Mammary epithelial cell (primary cell): ENCODE data around the gene PHKG2.

ENCODE experiments used
- CTCF ChIP-seq, 2 donors: IDR thresholded peaks in 1 of 2; conservative IDR thresholded peaks in 1 of 2; 2 replicates each; pipeline ENCODE4 v1.5.1; 2011 to 2012; ENCODE audit warnings: inconsistent platforms in 2 of 2, low read length in 2 of 2, mild to moderate bottlenecking in 2 of 2, control low read depth in 1 of 2, low read depth in 1 of 2; ENCODE audit not compliant: insufficient read depth in 1 of 2; ENCODE audit errors: extremely low read depth in 1 of 2
- EZH2 ChIP-seq: IDR thresholded peaks from 2 replicates; pipeline ENCODE4 v1.6.1; 2012; ENCODE audit warnings: low read length, inconsistent platforms, borderline replicate concordance

GRCh38 chr16:30794634-30795033, 46.4 kb downstream of the PHKG2 start:
- no peak for TF ChIP-seq CTCF (conservative IDR thresholded peaks at IDR 0.05 in 1 of 2, IDR thresholded peaks at IDR 0.05 in 1 of 2; ENCODE audit: extremely low read depth in 1 of 2, insufficient read depth in 1 of 2, low read depth in 1 of 2, low read length in 2 of 2)
- no peak for TF ChIP-seq EZH2
